ENCODE results near the gene GATA5.

Gene GATA5

GRCh38 chr20:62487118-62487517 lies 11.3 kb upstream of the GATA5 start:
- Histone ChIP-seq H3K9me3 (ENCODE audit: insufficient read depth, low read length) (no peaks in the 10 kb centered on the region), H3K9me2 (replicated peaks; ENCODE audit: insufficient read depth, low read length) (no peaks in the 10 kb centered on the region), H3F3A (ENCODE audit: insufficient read depth) (no peaks in the 10 kb centered on the region), H3K4me2 (ENCODE audit: low read depth, low read length, poor library complexity, severe bottlenecking) (no peak overlapping the region), H3K36me3 (ENCODE audit: low read length) (no peaks in the 10 kb centered on the region), H3K79me2 (ENCODE audit: insufficient read depth, low read length) (no peaks in the 10 kb centered on the region), H3K27me3 (ENCODE audit: low read length) (no peaks in the 10 kb centered on the region), H2AFZ (ENCODE audit: low read depth, low read length, severe bottlenecking) (no peak overlapping the region), H3K27ac (ENCODE audit: low read depth, low read length) (no peak overlapping the region), H3K9ac (ENCODE audit: low read length) (no peak overlapping the region), H4K20me1 (ENCODE audit: low read depth, low read length) (no peaks in the 10 kb centered on the region), H3K4me3 (ENCODE audit: insufficient read depth, low read length, poor library complexity, severe bottlenecking) (no peak overlapping the region)
- TF ChIP-seq CTCF (IDR thresholded peaks at IDR 0.05; ENCODE audit: insufficient read depth, low read length, poor library complexity, severe bottlenecking), result no peak

- Histone ChIP-seq H3K4me3 (ENCODE audit: insufficient read depth, low read length, poor library complexity, severe bottlenecking) (no peak overlapping the region), H3K79me2 (ENCODE audit: insufficient read depth, low read length) (no peaks in the 10 kb centered on the region), H3K9ac (ENCODE audit: low read length) (no peak overlapping the region), H3K9me2 (replicated peaks; ENCODE audit: insufficient read depth, low read length) (no peaks in the 10 kb centered on the region), H4K20me1 (ENCODE audit: low read depth, low read length) (no peaks in the 10 kb centered on the region), H3F3A (ENCODE audit: insufficient read depth) (no peaks in the 10 kb centered on the region), H3K36me3 (ENCODE audit: low read length) (no peaks in the 10 kb centered on the region), H3K4me2 (ENCODE audit: low read depth, low read length, poor library complexity, severe bottlenecking) (no peak overlapping the region), H3K9me3 (ENCODE audit: insufficient read depth, low read length) (no peaks in the 10 kb centered on the region), H3K27me3 (ENCODE audit: low read length) (no peaks in the 10 kb centered on the region), H3K27ac (ENCODE audit: low read depth, low read length) (no peak overlapping the region), H2AFZ (ENCODE audit: low read depth, low read length, severe bottlenecking) (no peak overlapping the region)
- TF ChIP-seq CTCF (IDR thresholded peaks at IDR 0.05; ENCODE audit: insufficient read depth, low read length, poor library complexity, severe bottlenecking) (no peak), EZH2phosphoT487 (conservative IDR thresholded peaks at IDR 0.05; ENCODE audit: low read length) (no peak)
Measured at GRCh38 chr20:62486484-62486883, 10.7 kb upstream of the GATA5 start.

GRCh38 chr20:62485701-62486089 lies 9.9 kb upstream of the GATA5 start:
- no peak for TF ChIP-seq CTCF (IDR thresholded peaks at IDR 0.05; ENCODE audit: insufficient read depth, low read length, poor library complexity, severe bottlenecking)
- no peak for TF ChIP-seq EZH2phosphoT487 (conservative IDR thresholded peaks at IDR 0.05; ENCODE audit: low read length)
- Histone ChIP-seq H3K9me3 (ENCODE audit: insufficient read depth, low read length) (no peaks in the 10 kb centered on the region), H3K9ac (ENCODE audit: low read length) (no peak overlapping the region), H3K4me3 (ENCODE audit: insufficient read depth, low read length, poor library complexity, severe bottlenecking) (no peak overlapping the region), H3K79me2 (ENCODE audit: insufficient read depth, low read length) (no peaks in the 10 kb centered on the region), H3K9me2 (replicated peaks; ENCODE audit: insufficient read depth, low read length) (no peaks in the 10 kb centered on the region), H3K27me3 (ENCODE audit: low read length) (no peaks in the 10 kb centered on the region), H3F3A (ENCODE audit: insufficient read depth) (no peaks in the 10 kb centered on the region), H2AFZ (ENCODE audit: low read depth, low read length, severe bottlenecking) (no peak overlapping the region), H3K4me2 (ENCODE audit: low read depth, low read length, poor library complexity, severe bottlenecking) (no peak overlapping the region), H3K27ac (ENCODE audit: low read depth, low read length) (no peak overlapping the region), H3K36me3 (ENCODE audit: low read length) (no peaks in the 10 kb centered on the region), H4K20me1 (ENCODE audit: low read depth, low read length) (no peaks in the 10 kb centered on the region)

All from SU-DHL-6 (cell line).